ENCODE data around the gene LCNL1.
A peak's percentile ranks its signal among the peaks of the same experiment; 100 is the strongest.

LCNL1 gene

GRCh38 chr9:136972335-136972734 lies 10.5 kb upstream of the LCNL1 start:
- Histone ChIP-seq H3K27ac (ENCODE audit: low read length) (no peak overlapping the region), H3K9me3 (ENCODE audit: control insufficient read depth in 1 of 2, low read length in 2 of 2) (no peaks in the 10 kb centered on the region), H3K4me1 (ENCODE audit: control insufficient read depth in 1 of 2, insufficient read depth in 2 of 2, low read length in 2 of 2) (peaks cover 0 to 10% of the 10 kb centered on the region in 2 donors), H3K27me3 (ENCODE audit: low read depth, low read length) (no peaks in the 10 kb centered on the region), H3K4me3 (ENCODE audit: low read depth in 1 of 2, low read length in 2 of 2) (no peak overlapping the region), H3K36me3 (ENCODE audit: control insufficient read depth in 1 of 2, insufficient read depth in 2 of 2, low read length in 2 of 2) (no peaks in the 10 kb centered on the region)

DNA sequence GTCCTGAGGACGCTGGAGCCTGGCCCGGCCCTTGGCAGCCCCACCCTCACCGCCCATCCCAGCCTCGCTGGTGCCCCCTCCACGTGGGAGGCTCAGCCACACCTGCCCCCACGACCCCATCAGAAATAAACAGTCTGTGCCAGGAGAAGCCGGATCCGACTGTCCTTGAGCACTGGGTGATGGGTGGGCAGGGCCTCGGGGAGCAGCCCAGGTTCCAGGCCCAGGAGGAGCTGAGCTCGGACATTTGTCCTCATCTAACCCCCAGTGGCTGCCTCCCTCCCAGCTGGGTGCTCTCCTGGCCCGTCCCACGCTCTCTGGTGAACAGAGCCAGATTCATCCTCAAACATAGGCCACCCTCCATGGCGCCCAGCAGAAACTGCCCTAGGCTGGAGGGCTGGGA lies 10.1 kb upstream of the LCNL1 start:
- no peaks in the 10 kb centered on the region for H3K9me3 ChIP-seq (ENCODE audit: control insufficient read depth in 1 of 2, low read length in 2 of 2)
- no peak overlapping the region for H3K27ac ChIP-seq (ENCODE audit: low read length)
- no peaks in the 10 kb centered on the region for H3K27me3 ChIP-seq (ENCODE audit: low read depth, low read length)
- H3K4me3 ChIP-seq (ENCODE audit: low read depth in 1 of 2, low read length in 2 of 2), result no peak overlapping the region
- no peaks in the 10 kb centered on the region for H3K36me3 ChIP-seq (ENCODE audit: control insufficient read depth in 1 of 2, insufficient read depth in 2 of 2, low read length in 2 of 2)
- H3K4me1 ChIP-seq (ENCODE audit: control insufficient read depth in 1 of 2, insufficient read depth in 2 of 2, low read length in 2 of 2), result peaks cover 0 to 14% of the 10 kb centered on the region in 2 donors

DNA sequence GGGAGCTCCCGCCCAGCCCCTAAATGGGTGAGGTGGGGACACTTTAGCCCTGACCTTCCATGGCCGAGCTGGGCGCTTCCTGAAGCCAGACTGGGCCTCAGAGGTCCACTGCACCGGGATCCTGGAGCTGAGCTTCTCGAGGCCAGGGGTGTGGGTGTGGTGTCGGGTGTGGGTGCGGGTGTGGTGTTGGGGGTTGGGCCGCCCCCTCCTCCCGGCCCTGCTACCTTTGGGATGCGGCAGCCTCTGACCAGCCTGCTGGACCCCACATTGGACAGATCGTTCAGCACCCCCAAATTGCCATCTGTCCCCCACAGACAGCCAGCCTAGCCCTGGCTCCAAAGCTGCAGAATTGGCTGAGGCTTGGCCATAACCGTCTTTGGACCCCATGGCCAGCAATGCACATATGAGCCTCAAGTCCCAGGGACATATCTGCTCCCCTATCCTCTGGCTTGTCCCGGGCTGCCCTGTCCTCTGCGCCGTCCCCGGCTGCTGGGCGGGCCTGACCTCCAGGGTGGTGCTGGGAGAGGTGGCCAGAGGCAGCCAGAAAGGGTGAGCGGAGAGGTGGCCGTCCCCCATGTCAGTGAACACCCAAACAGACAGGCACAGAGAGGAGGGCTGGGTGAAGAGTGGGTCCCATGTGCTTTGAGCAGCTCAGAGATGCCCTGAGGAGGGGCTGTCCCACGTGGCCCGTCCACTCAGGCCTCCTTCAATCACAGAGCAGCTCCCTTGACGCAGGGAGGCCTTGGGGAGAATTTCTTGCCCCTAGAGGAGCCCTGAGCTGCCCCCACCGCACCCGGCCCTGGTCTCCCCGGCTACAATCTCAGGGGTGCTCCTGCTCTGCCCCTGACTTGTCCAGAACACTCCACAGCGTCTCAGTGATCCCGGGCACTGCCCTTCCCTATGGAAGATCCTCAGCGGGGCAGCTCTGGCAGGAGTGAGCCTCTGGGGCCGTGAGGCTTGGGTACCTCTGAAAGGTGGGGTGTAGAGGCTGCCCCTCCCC lies 8.9 kb upstream of the LCNL1 start:
- Histone ChIP-seq H3K27me3 (ENCODE audit: low read depth, low read length) (no peaks in the 10 kb centered on the region), H3K27ac (ENCODE audit: low read length) (no peak overlapping the region), H3K4me3 (ENCODE audit: low read depth in 1 of 2, low read length in 2 of 2) (no peak overlapping the region), H3K36me3 (ENCODE audit: control insufficient read depth in 1 of 2, insufficient read depth in 2 of 2, low read length in 2 of 2) (no peaks in the 10 kb centered on the region), H3K9me3 (ENCODE audit: control insufficient read depth in 1 of 2, low read length in 2 of 2) (no peaks in the 10 kb centered on the region), H3K4me1 (ENCODE audit: control insufficient read depth in 1 of 2, insufficient read depth in 2 of 2, low read length in 2 of 2) (peaks cover 0 to 19% of the 10 kb centered on the region in 2 donors)

DNA sequence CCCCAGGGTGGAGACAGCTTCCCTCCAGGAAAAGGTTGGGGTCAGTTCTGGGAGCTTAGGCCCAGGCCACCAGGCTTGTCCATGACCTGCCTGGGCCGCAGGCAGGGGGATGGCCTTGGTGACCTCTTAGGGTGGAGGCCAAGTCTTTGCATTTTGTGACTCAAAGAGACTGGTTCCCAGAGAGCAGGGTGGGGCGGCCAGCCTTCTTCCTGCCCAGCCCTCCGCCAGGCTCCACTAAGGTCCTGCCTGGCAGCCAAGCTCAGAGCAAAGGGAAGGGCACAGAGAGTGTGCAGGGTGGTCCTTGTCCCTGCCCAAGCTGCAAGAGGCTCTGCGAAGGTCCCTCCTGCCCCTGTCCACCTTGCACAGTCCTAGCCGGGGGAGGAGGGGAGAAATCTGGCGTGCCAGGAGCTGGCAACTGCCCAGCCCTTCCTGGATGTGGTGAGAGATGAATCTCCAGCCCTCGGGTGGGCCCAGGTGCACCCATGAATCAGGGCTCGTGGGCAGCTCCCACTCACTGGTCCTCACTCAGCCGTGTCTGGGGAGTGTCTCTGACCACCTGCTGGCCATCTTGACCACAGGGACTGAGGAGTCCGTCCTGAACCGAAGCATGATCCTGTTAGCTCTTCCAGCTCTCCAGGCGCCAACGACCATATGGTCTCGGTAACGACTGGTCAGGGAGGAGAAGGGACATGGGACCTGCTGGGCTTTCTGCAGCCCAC lies 7.8 kb upstream of the LCNL1 start:
- H3K27ac ChIP-seq (ENCODE audit: low read length), result no peak overlapping the region
- no peaks in the 10 kb centered on the region for H3K27me3 ChIP-seq (ENCODE audit: low read depth, low read length)
- H3K4me3 ChIP-seq (ENCODE audit: low read depth in 1 of 2, low read length in 2 of 2), result no peak overlapping the region
- H3K36me3 ChIP-seq (ENCODE audit: control insufficient read depth in 1 of 2, insufficient read depth in 2 of 2, low read length in 2 of 2), result no peaks in the 10 kb centered on the region
- no peaks in the 10 kb centered on the region for H3K9me3 ChIP-seq (ENCODE audit: control insufficient read depth in 1 of 2, low read length in 2 of 2)
- peaks cover 0 to 19% of the 10 kb centered on the region in 2 donors for H3K4me1 ChIP-seq (ENCODE audit: control insufficient read depth in 1 of 2, insufficient read depth in 2 of 2, low read length in 2 of 2)

- Histone ChIP-seq H3K4me1 (ENCODE audit: control insufficient read depth in 1 of 2, insufficient read depth in 2 of 2, low read length in 2 of 2) (peaks cover 0 to 19% of the 10 kb centered on the region in 2 donors), H3K27ac (ENCODE audit: low read length) (no peak overlapping the region), H3K4me3 (ENCODE audit: low read depth in 1 of 2, low read length in 2 of 2) (no peak overlapping the region), H3K27me3 (ENCODE audit: low read depth, low read length) (no peaks in the 10 kb centered on the region), H3K36me3 (ENCODE audit: control insufficient read depth in 1 of 2, insufficient read depth in 2 of 2, low read length in 2 of 2) (no peaks in the 10 kb centered on the region), H3K9me3 (ENCODE audit: control insufficient read depth in 1 of 2, low read length in 2 of 2) (no peaks in the 10 kb centered on the region)
Observed at GRCh38 chr9:136975644-136976043, 7.1 kb upstream of the LCNL1 start.

GRCh38 chr9:136977223-136977622 lies 5.6 kb upstream of the LCNL1 start, which contains the start of gene PTGDS:
Gene PTGDS (plus strand): TSS chr9:136977504. CDS start chr9:136977579, 75 bp downstream.
- H3K27ac ChIP-seq (ENCODE audit: low read length), result no peak within 1 kb of the TSS
- H3K4me1 ChIP-seq (ENCODE audit: control insufficient read depth in 1 of 2, insufficient read depth in 2 of 2, low read length in 2 of 2), result peaks cover 0 to 19% of the 10 kb centered on the region in 2 donors
- peak within 1 kb of the TSS in 1 of 2 donors; percentile 60 for H3K4me3 ChIP-seq (ENCODE audit: low read depth in 1 of 2, low read length in 2 of 2)
- no peaks in the 10 kb centered on the region for H3K9me3 ChIP-seq (ENCODE audit: control insufficient read depth in 1 of 2, low read length in 2 of 2)
- no peaks in the 10 kb centered on the region for H3K36me3 ChIP-seq (ENCODE audit: control insufficient read depth in 1 of 2, insufficient read depth in 2 of 2, low read length in 2 of 2)
- no peaks in the 10 kb centered on the region for H3K27me3 ChIP-seq (ENCODE audit: low read depth, low read length)

GRCh38 chr9:136977649-136978072 lies 5.1 kb upstream of the LCNL1 start:
- Histone ChIP-seq H3K27me3 (ENCODE audit: low read depth, low read length) (no peaks in the 10 kb centered on the region), H3K4me1 (ENCODE audit: control insufficient read depth in 1 of 2, insufficient read depth in 2 of 2, low read length in 2 of 2) (peaks cover 0 to 19% of the 10 kb centered on the region in 2 donors), H3K36me3 (ENCODE audit: control insufficient read depth in 1 of 2, insufficient read depth in 2 of 2, low read length in 2 of 2) (no peaks in the 10 kb centered on the region), H3K9me3 (ENCODE audit: control insufficient read depth in 1 of 2, low read length in 2 of 2) (no peaks in the 10 kb centered on the region), H3K4me3 (ENCODE audit: low read depth in 1 of 2, low read length in 2 of 2) (peak overlapping the region in 1 of 2 donors; percentile 60), H3K27ac (ENCODE audit: low read length) (no peak overlapping the region)

- no peaks in the 10 kb centered on the region for H3K9me3 ChIP-seq (ENCODE audit: control insufficient read depth in 1 of 2, low read length in 2 of 2)
- no peaks in the 10 kb centered on the region for H3K36me3 ChIP-seq (ENCODE audit: control insufficient read depth in 1 of 2, insufficient read depth in 2 of 2, low read length in 2 of 2)
- H3K4me1 ChIP-seq (ENCODE audit: control insufficient read depth in 1 of 2, insufficient read depth in 2 of 2, low read length in 2 of 2), result peaks cover 0 to 19% of the 10 kb centered on the region in 2 donors
- H3K27me3 ChIP-seq (ENCODE audit: low read depth, low read length), result no peaks in the 10 kb centered on the region
- H3K27ac ChIP-seq (ENCODE audit: low read length), result no peak overlapping the region
- H3K4me3 ChIP-seq (ENCODE audit: low read depth in 1 of 2, low read length in 2 of 2), result peak overlapping the region in 1 of 2 donors; percentile 60
Observed at GRCh38 chr9:136978073-136978864, 4.5 kb upstream of the LCNL1 start.

DNA sequence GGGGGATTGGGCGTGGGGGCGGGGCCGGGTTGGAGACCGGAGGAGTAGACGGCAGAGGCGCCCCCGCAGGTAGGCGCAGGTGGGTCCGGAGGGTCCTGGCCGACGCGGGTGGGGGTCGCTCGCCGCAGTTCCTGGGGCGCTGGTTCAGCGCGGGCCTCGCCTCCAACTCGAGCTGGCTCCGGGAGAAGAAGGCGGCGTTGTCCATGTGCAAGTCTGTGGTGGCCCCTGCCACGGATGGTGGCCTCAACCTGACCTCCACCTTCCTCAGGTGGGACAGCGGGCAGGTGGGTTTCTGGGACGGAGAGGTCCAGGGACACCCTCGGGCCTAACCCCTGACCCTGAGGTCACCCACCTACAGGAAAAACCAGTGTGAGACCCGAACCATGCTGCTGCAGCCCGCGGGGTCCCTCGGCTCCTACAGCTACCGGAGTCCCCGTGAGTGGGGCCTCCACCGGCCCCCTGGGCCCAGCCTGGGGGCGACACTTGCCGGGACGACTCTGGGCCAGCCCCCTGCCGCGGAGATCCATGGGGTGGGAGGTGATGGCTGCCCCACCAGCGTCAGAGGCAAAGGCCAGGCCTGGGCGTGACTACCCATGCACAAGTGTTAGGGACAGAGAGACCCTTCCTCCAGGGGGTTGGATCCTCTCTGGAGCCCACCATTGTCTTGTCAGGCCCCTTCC lies 3.8 kb upstream of the LCNL1 start:
- no peak overlapping the region for H3K27ac ChIP-seq (ENCODE audit: low read length)

GRCh38 chr9:136979769-136980587 lies 2.8 kb upstream of the LCNL1 start:
- Histone ChIP-seq H3K4me3 (ENCODE audit: low read depth in 1 of 2, low read length in 2 of 2) (no peak overlapping the region), H3K27ac (ENCODE audit: low read length) (no peak overlapping the region), H3K27me3 (ENCODE audit: low read depth, low read length) (peaks cover 3% of the 10 kb centered on the region), H3K4me1 (ENCODE audit: control insufficient read depth in 1 of 2, insufficient read depth in 2 of 2, low read length in 2 of 2) (peaks cover 0 to 19% of the 10 kb centered on the region in 2 donors), H3K36me3 (ENCODE audit: control insufficient read depth in 1 of 2, insufficient read depth in 2 of 2, low read length in 2 of 2) (no peaks in the 10 kb centered on the region), H3K9me3 (ENCODE audit: control insufficient read depth in 1 of 2, low read length in 2 of 2) (no peaks in the 10 kb centered on the region)

More for the DNA sequence above, 3.8 kb upstream of the LCNL1 start:
- H3K9me3 ChIP-seq (ENCODE audit: control insufficient read depth in 1 of 2, low read length in 2 of 2), result no peaks in the 10 kb centered on the region
- peaks cover 0 to 19% of the 10 kb centered on the region in 2 donors for H3K4me1 ChIP-seq (ENCODE audit: control insufficient read depth in 1 of 2, insufficient read depth in 2 of 2, low read length in 2 of 2)
- no peak overlapping the region for H3K4me3 ChIP-seq (ENCODE audit: low read depth in 1 of 2, low read length in 2 of 2)
- no peaks in the 10 kb centered on the region for H3K36me3 ChIP-seq (ENCODE audit: control insufficient read depth in 1 of 2, insufficient read depth in 2 of 2, low read length in 2 of 2)
- no peaks in the 10 kb centered on the region for H3K27me3 ChIP-seq (ENCODE audit: low read depth, low read length)
